CD4-positive, alpha-beta T cell treated with Interleukin-4 for 4 hours (primary cell): ENCODE results near the gene COL6A5.

Source experiments
- DNase-seq: peaks from one replicate; pipeline ENCODE4 v3.0.0-alpha.2; 2020

The COL6A5 gene

GRCh38 chr3:130456540-130456939 lies 111.1 kb downstream of the COL6A5 start:
- DNase-seq = no peak

GRCh38 chr3:130457671-130458070 lies 112.2 kb downstream of the COL6A5 start:
- DNase-seq = no peak

DNA sequence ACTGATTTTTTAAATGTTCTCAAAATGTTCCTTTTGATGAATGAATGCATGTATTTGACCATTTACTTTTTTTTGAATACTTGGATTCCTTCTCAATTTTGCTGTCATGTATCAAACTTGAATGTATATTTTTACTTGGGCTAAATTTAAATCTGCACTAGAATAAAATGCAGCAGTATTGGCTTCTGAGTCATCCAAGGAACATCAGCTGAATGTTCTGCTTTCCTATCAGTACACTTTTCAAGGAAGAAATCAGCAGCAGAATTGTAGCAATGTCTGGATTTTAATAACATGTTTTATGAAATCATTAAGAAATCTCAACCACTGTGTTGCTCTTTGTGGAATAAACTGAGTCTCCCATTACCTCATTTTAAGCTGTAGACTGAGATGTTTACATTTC lies 114.5 kb downstream of the COL6A5 start:
- no peak for DNase-seq

- DNase-seq = no peak
These were observed 116.6 kb downstream of the COL6A5 start for GRCh38 chr3:130462089-130462488.

DNA sequence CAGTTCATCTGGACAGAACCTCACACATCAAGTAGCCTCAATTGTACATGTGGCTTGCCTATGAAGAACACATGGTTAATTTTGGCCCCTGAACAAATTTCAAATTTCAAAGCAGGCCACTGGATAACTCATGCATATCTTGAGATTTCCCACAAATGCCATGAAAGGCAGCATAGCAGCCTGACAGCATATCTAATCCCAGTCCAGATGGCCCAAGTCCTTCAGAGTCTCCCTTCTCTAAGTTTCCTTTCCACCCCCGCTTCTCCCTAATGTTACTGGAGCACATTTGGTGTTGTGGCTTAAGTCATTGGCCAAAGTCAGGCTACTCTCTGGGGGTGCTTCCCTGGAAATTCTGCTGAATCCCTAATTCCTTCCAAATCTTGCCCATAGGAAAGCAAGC lies 117.7 kb downstream of the COL6A5 start:
- no peak for DNase-seq

GRCh38 chr3:130465521-130465920 lies 120.0 kb downstream of the COL6A5 start:
- DNase-seq = no peak

DNA sequence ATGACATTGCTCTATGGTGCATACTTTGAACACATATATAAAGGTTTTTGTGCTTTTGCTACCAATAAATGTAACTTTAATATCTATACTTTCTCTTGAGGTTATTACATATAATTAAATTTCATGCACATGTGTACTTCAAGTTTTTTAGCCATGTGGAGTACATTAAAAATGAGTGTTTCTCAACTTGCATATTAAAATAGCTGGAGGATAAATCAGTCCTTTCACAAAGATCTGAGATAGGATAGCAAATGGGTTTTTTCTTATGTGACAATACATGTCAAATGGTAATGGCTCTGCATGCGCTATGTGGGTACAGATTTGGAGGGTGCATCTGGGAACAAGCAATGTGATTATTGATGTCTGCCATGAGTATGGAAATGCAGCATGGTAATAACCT lies 122.8 kb downstream of the COL6A5 start:
- no peak for DNase-seq

- DNase-seq = no peak
These were observed 124.7 kb downstream of the COL6A5 start for GRCh38 chr3:130470126-130470525.

DNA sequence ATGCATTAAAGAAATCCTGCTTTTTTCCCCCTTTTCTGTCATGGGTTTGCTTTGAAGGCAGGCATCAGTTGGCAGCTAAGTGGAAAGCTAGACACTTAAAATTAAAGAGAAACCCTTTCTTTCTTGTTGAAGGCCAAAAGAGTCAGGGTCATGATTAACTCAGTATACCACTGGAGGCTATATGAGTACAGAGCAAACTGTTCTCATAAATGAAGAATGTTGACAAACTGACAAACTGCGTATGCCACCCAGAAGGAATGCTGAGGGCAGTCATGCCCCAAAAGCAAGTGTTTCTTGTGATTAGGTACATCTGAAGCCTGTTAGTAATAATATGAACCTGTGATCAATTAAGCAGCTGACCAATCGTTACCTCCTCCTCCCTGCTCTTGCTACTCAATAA lies 127.9 kb downstream of the COL6A5 start:
- DNase-seq = no peak

GRCh38 chr3:130480736-130481135 lies 135.3 kb downstream of the COL6A5 start:
- DNase-seq = no peak

- DNase-seq = no peak
These were observed 142.8 kb downstream of the COL6A5 start for GRCh38 chr3:130488288-130488687.

DNA sequence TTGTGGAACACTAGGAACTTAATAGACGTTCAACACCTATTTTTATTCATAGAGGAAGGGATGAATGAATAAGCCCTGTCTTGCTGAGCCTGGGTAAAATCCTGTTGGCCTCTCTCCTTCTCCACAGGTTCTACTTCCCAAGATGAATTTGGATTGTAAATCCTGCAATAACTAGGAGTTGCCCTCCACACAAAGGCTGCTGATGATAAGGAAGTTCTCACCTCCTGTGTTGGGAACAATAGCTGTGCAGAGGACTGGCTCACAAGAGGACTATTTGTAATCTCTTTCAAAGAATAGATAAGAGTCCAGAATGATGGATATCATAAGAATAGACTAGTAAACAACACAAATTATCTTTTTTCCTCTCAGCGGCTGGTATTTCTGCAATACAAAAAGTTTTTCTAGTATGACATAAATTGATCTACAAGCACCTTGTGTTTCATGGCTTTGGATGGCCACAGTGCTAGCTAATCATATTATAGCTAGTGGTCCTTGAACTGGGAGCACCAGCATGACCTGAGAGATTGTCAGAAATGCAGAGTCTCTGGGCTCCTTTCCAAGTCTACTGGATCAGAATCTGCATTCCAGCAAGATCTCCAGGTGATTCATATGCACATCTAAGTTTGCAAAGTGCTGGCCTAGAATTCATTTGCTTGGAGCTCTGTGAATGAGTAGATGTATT lies 143.4 kb downstream of the COL6A5 start:
- DNase-seq = no peak

- no peak for DNase-seq
These were observed 144.8 kb downstream of the COL6A5 start for GRCh38 chr3:130490241-130490640.

DNA sequence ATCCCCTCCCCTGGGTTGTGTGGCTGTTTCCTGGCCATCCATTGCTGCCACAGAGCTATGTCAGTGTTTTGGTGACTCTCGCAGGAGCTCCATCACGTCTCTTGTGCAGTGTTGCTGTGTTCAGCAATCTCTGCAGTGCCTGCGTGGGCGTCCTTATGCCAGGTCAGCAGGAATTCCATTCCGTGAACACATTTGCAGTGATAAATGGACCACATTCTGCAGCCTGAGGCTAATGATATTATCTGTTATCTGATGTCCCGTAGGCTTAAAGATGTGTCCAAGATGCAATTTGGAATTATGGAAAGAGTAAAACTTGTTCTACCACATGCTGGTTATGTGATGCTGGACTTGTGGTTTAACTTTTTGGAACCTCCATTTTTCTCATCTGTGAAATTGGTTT lies 146.0 kb downstream of the COL6A5 start:
- DNase-seq = no peak

GRCh38 chr3:130504701-130505100 lies 159.2 kb downstream of the COL6A5 start:
- no peak for DNase-seq

- no peak for DNase-seq
These were observed 160.6 kb downstream of the COL6A5 start for GRCh38 chr3:130506031-130506430.

DNA sequence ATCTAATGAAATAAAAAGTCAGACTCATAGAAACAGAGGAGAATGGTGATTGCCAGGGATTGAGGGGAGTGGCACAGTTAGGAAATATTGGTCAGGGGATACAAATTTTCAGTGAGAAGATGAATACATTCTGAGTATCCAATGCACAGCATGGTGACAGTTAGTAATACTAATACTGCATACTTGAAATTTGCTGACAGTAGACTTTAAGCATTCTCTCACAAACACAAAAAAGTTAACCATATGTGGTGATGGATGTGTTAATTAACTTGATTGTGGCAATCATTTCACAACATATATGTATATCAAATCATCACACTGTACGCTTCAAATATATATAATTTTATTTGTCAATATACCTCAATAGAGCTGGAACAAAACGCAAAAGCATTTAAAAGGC lies 162.3 kb downstream of the COL6A5 start:
- no peak for DNase-seq

GRCh38 chr3:130509008-130509407 lies 163.5 kb downstream of the COL6A5 start:
- DNase-seq = no peak

DNA sequence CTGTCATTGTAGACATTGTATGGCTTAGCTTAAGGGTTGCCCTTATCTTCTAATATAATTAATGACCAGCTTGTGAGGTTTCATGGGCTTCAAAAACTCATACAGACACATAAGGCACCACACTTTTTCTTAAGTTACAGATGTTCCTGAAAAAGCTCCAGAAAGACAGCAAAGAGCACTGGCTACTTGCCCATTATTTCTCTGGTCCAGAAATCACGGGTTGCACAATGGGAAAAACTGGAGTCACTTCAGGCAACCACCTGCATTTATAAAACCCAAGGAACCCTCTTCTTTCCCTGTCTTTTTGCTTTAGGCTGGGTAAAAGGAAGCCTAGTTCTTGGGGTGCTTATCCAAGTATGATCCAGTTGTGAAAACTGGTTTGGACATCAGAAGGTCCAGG lies 169.2 kb downstream of the COL6A5 start:
- no peak for DNase-seq

GRCh38 chr3:130515755-130516154 lies 170.3 kb downstream of the COL6A5 start:
- no peak for DNase-seq

GRCh38 chr3:130516645-130517512 lies 171.4 kb downstream of the COL6A5 start, which contains the start of gene COL6A6:
Gene COL6A6 (plus strand): TSS chr3:130517177. CDS start chr3:130560365, 43,188 bp downstream.
- DNase-seq = no peak

- no peak for DNase-seq
These were observed 172.1 kb downstream of the COL6A5 start for GRCh38 chr3:130517602-130518001.

- DNase-seq = no peak
These were observed 174.3 kb downstream of the COL6A5 start for GRCh38 chr3:130519754-130520153.

GRCh38 chr3:130522399-130522798 lies 176.9 kb downstream of the COL6A5 start:
- no peak for DNase-seq
